Endometrium (tissue), 2 donors: Measurements from ENCODE around the gene STYXL1.
A peak's percentile ranks its signal among the peaks of the same experiment; 100 is the strongest.

Experiments
- FAIRE-seq: peaks from 2 replicates; lab custom pipeline; 2012; peaks lifted over from hg19 to GRCh38; lab: Jason Lieb, UNC
- donor health status: control.
- donor health status: control.

The STYXL1 gene

GRCh38 chr7:75979759-75980429 is 67.9 kb downstream of the STYXL1 start:
- FAIRE-seq: no peak

DNA sequence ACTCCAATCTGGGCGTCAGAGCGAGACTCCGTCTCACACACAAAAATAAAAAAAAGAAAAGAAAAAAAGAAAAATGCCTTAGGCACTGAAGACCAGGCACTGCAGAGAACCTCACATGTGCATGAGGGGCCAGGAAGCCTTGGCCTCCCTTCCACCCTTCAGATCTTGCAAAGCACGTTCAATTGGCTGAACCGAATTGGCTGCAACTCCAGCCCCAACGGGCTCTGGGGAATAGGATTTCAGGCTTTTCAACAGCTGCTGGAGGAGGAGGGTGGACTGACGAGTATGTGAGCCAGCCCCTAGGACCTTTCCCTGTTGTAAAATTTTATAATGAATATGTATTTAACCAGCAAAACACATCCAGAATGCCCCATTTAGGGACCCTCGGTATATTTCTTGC is 70.1 kb downstream of the STYXL1 start:
- peak; percentile 12 for FAIRE-seq

- no peak for FAIRE-seq
Observed at GRCh38 chr7:75971961-75972763, 75.6 kb downstream of the STYXL1 start.

DNA sequence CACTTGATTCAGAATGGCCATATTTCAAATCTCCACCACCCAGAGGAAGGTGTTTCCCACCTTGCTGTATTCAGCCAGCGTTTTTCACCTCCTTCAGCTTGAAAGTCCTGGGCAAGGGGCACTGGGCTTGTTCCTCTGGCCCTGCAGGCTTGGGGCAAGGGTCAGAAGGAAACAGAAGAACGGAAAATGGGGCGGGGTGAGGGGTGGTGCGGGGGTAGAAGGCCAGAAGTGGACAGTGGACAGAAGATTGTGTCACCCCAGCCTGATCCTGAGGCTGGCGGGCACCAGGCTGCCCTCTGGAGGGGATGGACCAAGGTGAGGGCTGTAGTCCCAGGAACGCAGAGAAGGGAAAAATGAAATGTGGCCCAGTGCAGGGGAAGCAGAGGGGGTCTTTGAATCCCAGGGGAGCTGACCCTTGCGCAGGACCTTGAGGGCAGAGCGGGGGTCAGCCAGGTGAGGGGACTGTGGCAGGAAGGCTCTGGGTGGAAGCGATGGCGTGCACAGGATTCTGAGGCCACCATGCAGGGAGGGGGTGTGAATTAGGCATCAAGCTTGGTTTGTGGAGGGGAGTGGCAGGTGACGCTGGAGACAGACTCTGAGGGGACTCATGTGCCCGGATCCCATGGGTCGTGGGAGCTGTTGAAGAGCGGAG is 76.4 kb downstream of the STYXL1 start:
- FAIRE-seq: no peak

DNA sequence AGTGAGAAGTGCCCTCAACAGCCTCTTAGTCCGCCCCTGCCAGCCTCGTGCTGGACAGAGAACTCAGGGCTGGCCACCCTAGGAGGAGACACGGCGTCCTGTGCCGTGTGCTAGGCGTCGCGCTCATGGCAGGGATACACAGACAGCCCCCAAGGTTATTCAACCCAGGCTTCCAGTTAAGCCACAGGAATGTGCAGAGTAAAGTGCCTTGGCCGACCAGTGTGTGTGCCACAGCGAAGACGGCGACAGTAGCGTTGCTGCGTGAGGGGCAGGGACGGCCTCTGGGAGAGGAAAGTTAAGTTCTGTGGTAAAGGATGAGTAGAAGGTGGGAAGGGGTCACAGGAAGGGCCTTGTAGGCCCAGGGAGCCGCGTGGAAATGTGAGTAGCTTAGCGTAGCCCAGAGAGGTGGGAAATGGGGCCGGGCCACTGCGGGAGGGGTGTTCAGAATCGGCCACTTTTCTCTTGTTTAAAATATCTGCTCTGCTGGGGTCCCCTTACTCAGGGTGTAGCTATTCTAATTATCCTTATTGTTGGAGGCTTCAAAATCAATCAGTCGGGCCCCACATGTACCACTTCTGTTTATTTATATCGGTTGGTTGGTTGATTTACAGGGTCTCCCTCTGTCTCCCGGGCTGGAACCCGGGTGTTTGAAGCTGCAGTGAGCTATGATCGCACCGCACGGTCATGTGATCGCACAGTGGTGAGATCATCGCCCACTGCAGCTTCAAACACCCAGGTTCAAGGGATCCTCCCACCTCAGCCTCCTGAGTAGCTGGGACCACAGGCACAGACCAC is 77.9 kb downstream of the STYXL1 start:
- FAIRE-seq: no peak

DNA sequence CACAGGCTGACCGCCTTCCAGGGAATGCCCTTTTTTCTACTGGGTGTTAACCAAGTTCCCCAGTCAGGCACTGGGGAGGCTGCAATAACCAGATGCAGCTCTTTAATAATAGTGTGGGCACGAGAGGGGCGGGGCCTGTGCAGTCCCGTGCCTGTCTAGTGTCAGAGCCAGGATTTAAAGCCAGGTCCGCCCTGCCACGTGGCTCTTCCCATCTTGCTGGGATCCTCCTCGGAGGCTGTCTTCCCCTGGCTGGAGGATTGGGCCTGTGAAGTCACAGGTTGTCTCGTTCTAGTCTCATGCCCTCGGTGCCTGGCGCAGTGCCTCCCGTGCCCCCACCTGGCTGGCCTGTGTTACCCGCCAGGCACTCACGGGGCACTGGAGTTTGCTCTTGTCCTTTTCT is 78.6 kb downstream of the STYXL1 start:
- FAIRE-seq: no peak

DNA sequence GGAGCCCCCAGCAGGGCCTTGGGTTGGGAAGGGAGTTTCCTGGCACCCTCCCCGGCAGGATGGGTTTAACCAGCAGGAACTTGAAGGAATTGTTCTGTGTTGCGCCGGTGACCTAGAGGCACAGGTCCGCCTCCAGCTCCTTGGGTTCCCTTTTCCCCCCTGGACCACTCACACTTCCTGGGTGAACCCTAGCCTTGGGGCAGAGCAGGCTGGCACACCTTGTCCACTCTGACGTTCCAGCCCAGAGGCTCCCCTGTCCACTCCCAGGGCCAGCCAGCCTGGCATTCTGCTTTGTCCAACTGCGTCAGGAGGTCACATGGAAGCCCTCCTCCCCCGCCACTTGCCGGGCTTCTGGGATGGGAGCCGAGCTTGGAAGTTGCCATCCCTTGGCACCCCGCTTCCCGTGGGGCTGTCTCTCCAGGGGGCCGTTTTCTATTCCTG is 79.2 kb downstream of the STYXL1 start:
- FAIRE-seq: no peak

- no peak for FAIRE-seq
Observed at GRCh38 chr7:75968012-75968411, 79.8 kb downstream of the STYXL1 start.

GRCh38 chr7:75967487-75967997 is 80.3 kb downstream of the STYXL1 start:
- no peak for FAIRE-seq

DNA sequence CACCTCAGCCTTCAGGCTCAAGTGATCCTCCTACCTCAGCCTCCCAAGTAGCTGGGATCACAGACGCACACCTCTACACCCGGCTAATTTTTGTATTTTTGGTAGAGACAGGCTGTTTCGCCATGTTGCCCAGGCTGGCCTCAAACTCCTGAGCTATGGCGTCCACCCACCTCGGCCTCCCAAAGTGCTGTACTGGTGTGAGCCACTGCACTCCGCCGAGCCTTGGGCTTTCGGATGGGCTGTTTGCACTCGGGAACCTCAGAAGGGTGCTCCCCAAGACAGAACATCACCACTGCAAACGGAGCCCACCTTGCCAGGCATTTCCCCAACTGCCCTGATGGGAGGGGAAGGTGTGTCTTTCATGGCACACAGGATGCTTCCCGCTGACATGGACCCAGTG is 80.7 kb downstream of the STYXL1 start:
- FAIRE-seq: no peak

- no peak for FAIRE-seq
Observed at GRCh38 chr7:75966190-75966961, 81.4 kb downstream of the STYXL1 start.

DNA sequence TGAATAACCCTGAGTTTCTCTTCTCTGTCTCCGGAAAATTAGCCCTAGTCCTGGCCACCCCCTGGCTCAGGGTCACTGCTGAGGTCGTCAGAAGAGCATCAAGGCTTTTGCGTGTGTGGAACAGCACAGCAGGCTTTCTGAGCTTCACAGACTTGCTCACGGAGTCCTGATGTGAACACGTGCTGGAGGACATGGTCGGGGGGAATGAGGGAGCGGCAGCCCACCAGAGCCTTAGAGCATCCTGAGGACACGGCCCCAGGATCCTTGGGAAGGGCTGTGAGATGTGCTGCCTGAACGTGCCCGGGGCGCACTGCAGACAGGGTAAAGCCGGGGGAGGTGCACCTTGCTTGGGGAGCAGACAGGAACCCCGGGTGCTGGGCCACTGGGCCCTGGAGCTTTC is 82.2 kb downstream of the STYXL1 start:
- FAIRE-seq: no peak

GRCh38 chr7:75963381-75963995 is 84.3 kb downstream of the STYXL1 start:
- no peak for FAIRE-seq

DNA sequence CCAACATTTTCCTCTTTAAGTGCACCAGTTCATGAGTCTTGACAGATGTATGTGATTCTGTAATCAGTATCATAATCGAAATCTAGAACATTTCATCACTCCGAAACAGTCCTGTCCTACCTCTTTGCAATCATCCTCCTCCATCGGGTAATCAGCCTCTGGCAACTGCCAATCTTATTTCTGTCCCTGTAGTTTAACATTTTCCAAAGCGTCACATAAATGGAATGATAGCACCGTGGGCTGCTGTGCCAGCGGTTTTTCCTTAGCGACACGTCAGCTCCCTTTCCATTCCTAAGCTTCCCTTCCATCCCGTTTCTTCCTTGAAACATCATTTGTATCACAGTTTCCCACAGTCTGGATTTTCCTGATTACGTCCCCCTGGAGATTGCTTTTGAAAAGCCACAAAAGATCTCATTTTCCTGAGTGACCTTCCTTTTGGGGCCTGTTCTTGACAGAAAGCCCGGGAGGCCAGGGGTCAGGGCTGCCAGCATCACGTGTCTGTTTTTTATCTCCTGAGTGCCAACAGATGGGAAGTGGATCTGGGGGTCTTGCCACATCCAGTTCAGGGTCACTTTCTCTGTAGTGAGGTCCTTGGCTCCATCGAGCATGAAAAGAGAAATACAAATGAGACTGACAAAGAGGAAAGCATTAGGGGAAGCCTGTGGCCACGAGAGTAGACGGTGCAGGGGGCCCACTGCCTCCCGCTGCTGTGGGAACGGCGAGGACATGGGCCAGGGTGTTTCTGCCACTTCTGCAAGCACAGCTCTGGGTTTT is 85.0 kb downstream of the STYXL1 start:
- FAIRE-seq: no peak

DNA sequence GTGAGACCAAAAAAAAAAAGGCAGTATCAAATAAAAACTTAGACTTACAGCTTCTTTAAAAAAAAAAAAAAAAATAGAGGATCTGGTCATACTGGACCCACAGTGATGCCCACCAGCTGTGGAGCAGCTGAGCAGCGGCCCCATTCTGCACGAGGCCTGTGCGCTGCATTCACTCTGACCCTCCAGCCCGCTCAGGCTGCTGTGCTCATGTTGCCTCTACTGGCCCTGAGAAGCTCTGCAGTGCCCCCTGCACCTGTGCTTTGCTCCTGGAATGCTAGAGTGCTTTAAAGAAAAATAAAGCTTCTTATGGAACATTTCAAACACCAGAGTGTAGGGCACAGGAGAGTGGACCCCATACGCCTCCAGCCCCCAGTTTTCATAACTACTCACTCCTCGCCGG is 86.6 kb downstream of the STYXL1 start:
- FAIRE-seq: no peak

DNA sequence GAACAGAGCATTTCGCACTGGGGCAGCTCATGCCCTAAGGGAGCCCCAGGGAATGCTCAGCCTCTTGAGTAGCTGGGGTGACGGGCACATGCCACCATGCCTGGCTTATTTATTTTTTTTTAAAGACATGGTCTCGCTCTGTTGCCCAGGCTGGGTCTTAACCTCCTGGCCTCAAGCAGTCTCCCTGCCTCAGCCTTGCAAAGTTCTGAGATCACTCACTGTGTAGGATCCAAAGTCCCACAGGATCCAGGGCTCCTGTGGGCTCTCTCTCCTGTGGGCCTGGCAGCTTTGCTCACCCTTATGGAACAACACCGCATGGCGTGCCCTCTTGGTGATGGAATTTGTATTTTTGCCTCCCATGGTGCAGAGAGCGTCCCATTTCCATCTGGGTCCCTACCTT is 87.4 kb downstream of the STYXL1 start:
- FAIRE-seq: no peak

DNA sequence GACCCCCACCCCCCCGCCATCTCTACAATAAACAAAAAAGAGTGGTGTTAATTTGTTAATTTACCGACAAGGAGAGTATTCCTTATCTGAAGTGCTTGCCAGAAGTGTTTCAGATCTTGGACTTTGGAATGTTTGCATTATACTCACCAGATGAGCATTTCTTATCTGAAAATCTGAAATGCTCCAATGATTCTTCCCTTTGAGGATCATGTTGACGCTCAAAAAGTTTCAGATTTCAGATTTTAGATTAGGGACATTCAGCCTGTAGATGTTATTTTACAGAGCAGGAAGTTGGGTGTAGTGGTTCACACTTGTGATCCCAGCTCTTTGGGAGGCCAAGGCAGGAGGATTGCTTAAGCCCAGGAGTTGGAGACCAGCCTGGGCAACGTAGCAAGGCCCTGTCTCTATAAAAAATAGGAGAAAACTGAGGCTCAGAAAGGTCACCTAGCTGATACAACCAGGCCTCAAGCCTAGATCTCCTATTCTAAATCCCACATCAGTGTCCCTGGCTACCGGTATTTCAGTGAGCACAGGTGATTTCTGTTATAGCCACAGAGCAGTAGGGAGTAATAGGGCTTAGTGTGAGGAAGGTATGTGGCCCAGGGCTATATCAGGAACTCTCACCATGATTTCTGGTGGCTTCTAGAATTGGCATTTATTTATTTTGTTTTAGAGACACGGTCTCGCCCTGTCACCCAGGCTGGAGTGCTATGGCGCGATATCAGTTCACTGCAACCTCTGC is 88.8 kb downstream of the STYXL1 start:
- FAIRE-seq: no peak

- FAIRE-seq: no peak
Observed at GRCh38 chr7:75957021-75957736, 90.6 kb downstream of the STYXL1 start.
